Measurements from ENCODE around the gene NELL2.

DNA sequence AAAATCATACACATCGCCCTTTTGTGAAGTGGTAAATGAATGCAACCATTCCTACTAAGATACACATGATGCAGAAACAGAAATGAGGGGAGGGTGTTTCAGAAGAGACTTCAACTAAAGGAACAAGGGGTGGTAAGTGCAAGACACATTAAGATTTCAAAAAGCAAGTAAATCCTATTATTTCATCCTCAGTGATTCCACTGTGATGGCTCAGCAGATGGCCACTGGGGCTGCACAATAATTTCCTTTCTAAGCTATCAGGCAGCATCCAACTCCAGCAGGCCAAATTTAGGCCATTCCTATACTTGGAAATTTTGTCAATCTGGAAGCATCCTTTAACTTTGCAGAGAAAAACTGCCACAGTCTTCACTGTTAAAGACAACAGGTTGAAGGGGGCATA, 272.4 kb downstream of the NELL2 start:
- TF ChIP-seq, protein P1, sequence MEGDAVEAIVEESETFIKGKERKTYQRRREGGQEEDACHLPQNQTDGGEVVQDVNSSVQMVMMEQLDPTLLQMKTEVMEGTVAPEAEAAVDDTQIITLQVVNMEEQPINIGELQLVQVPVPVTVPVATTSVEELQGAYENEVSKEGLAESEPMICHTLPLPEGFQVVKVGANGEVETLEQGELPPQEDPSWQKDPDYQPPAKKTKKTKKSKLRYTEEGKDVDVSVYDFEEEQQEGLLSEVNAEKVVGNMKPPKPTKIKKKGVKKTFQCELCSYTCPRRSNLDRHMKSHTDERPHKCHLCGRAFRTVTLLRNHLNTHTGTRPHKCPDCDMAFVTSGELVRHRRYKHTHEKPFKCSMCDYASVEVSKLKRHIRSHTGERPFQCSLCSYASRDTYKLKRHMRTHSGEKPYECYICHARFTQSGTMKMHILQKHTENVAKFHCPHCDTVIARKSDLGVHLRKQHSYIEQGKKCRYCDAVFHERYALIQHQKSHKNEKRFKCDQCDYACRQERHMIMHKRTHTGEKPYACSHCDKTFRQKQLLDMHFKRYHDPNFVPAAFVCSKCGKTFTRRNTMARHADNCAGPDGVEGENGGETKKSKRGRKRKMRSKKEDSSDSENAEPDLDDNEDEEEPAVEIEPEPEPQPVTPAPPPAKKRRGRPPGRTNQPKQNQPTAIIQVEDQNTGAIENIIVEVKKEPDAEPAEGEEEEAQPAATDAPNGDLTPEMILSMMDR (IDR thresholded peaks at IDR 0.05): no peak
- no peak for TF ChIP-seq POLR2A (IDR thresholded peaks at IDR 0.05)
- TF ChIP-seq POLR2AphosphoS5 (IDR thresholded peaks at IDR 0.05): no peak
